HUES48 (cell line): ENCODE measurements around the gene MARCHF3.
A peak's percentile ranks its signal among the peaks of the same experiment; 100 is the strongest.

Source experiments
- H3K27ac ChIP-seq: one replicate; pipeline ENCODE4 v1.7.0; 2013; ENCODE audit warnings: low read depth, low read length, inconsistent platforms
- H3K27me3 ChIP-seq: 2 replicates; pipeline ENCODE4 v1.6.1; 2013; ENCODE audit warnings: mild to moderate bottlenecking, low read length; ENCODE audit not compliant: control insufficient read depth, insufficient read depth
- H3K36me3 ChIP-seq: 2 replicates; pipeline ENCODE4 v1.6.1; 2013; ENCODE audit warnings: low read length; ENCODE audit not compliant: control insufficient read depth, insufficient read depth
- H3K4me1 ChIP-seq: 2 replicates; pipeline ENCODE4 v1.6.1; 2013; ENCODE audit warnings: mild to moderate bottlenecking, low read length; ENCODE audit not compliant: control insufficient read depth, insufficient read depth
- H3K4me3 ChIP-seq: 2 replicates; pipeline ENCODE4 v1.5.1; 2013; ENCODE audit warnings: mild to moderate bottlenecking, low read depth, low read length
- H3K9ac ChIP-seq: 2 replicates; pipeline ENCODE4 v1.6.1; 2013; ENCODE audit warnings: mild to moderate bottlenecking, low read depth, low read length, moderate library complexity
- H3K9me3 ChIP-seq: 2 replicates; pipeline ENCODE4 v1.6.1; 2013; ENCODE audit warnings: low read length; ENCODE audit not compliant: control insufficient read depth, insufficient read depth

Gene MARCHF3

GRCh38 chr5:126826619-126827215 is 203.6 kb downstream of the MARCHF3 start:
- H3K27me3 ChIP-seq: no peaks in the 10 kb centered on the region
- no peaks in the 10 kb centered on the region for H3K9me3 ChIP-seq
- H3K36me3 ChIP-seq: peaks cover 98% of the 10 kb centered on the region
- no peak overlapping the region; the same call in 1 of the 2 replicates for H3K4me3 ChIP-seq
- H3K4me1 ChIP-seq: peaks cover 19% of the 10 kb centered on the region
- H3K27ac ChIP-seq: peak overlapping the region; percentile 59
- no peak overlapping the region for H3K9ac ChIP-seq

- Histone ChIP-seq H3K27me3 (no peaks in the 10 kb centered on the region), H3K9me3 (no peaks in the 10 kb centered on the region), H3K27ac (no peak overlapping the region), H3K36me3 (peaks cover 96% of the 10 kb centered on the region), H3K4me1 (no peaks in the 10 kb centered on the region), H3K9ac (no peak overlapping the region), H3K4me3 (no peak overlapping the region)
These were observed 211.1 kb downstream of the MARCHF3 start for GRCh38 chr5:126819253-126819652.

GRCh38 chr5:126818736-126819135 is 211.6 kb downstream of the MARCHF3 start:
- Histone ChIP-seq H3K27me3 (no peaks in the 10 kb centered on the region), H3K4me3 (no peak overlapping the region), H3K4me1 (no peaks in the 10 kb centered on the region), H3K9me3 (no peaks in the 10 kb centered on the region), H3K27ac (no peak overlapping the region), H3K9ac (no peak overlapping the region), H3K36me3 (peaks cover 96% of the 10 kb centered on the region)
